Breast epithelium (tissue), 4 donors: ENCODE results near the gene LRRIQ4. TPM values are rescaled to one million over a fixed set of nuclear protein-coding genes. Genes with fewer than 3 reads are reported as not detected.

Experiments
- DNase-seq, 2 donors: peaks; one replicate each; pipeline ENCODE4 v3.0.0-alpha.2; 2019; ENCODE audit warnings: low spot score in 2 of 2
- H3K27ac ChIP-seq, 2 donors: fragments of 200-600 bp; sonication (generic) in 1 of 2; one replicate each; pipeline ENCODE4 v1.5.1; 2016 to 2019; ENCODE audit warnings: mild to moderate bottlenecking in 1 of 2
- H3K27me3 ChIP-seq, 2 donors: fragments of 200-600 bp; sonication (generic) in 1 of 2; one replicate each; pipeline versions ENCODE4 v1.5.1 to v1.6.0; 2017 to 2019; ENCODE audit warnings: control low read depth in 1 of 2, mild to moderate bottlenecking in 1 of 2
- H3K36me3 ChIP-seq: fragments of 200-600 bp; one replicate; pipeline ENCODE4 v1.5.1; 2019
- H3K4me1 ChIP-seq, 2 donors: fragments of 200-600 bp; sonication (generic); one replicate each; pipeline ENCODE4 v1.5.1; 2016 to 2019; ENCODE audit warnings: control low read depth in 1 of 2
- H3K4me3 ChIP-seq, 3 donors: fragments of 200-600 bp; sonication (generic); 1 replicate in 2 of 3; 2 replicates in 1 of 3; pipeline ENCODE4 v1.5.1; 2016 to 2019; ENCODE audit warnings: mild to moderate bottlenecking in 3 of 3, moderate library complexity in 2 of 3
- H3K9me3 ChIP-seq, 2 donors: fragments of 200-600 bp; sonication (generic) in 1 of 2; one replicate each; pipeline ENCODE4 v1.5.1; 2016 to 2019; ENCODE audit warnings: control low read depth in 1 of 2
- CTCF ChIP-seq, 3 donors: fragments of 450-650 bp; IDR thresholded peaks; one replicate each; pipeline ENCODE4 v1.5.1; 2016 to 2017; ENCODE audit warnings: antibody characterized with exemption in 3 of 3, mild to moderate bottlenecking in 3 of 3, moderate library complexity in 3 of 3
- POLR2A ChIP-seq: fragments of 450-650 bp; IDR thresholded peaks from one replicate; pipeline ENCODE4 v1.6.1; 2016; ENCODE audit warnings: antibody characterized with exemption, mild to moderate bottlenecking, moderate library complexity
- POLR2AphosphoS5 ChIP-seq, 3 donors: sonication (generic); formaldehyde crosslinking; IDR thresholded peaks; one replicate each; pipeline ENCODE4 v1.6.1; 2017; ENCODE audit warnings: antibody characterized with exemption in 3 of 3
- intact Hi-C: fragments of 100-400 bp; cut with DNase I; formaldehyde crosslinking; loops from one replicate; pipeline ENCODE4 v1.15.1; 2023; ENCODE audit warnings: low total_unique reads
- total RNA-seq, 3 donors: library from RNA; depleted of rRNA; stranded (reverse); fragments of >200 nt; gene quantifications; one replicate each; pipeline ENCODE4 v1.1.0, GENCODE V29; 2016

The LRRIQ4 gene
- total RNA-seq, 3 donors from 2014 or later = 0.15 TPM; not detected in 2

DNA sequence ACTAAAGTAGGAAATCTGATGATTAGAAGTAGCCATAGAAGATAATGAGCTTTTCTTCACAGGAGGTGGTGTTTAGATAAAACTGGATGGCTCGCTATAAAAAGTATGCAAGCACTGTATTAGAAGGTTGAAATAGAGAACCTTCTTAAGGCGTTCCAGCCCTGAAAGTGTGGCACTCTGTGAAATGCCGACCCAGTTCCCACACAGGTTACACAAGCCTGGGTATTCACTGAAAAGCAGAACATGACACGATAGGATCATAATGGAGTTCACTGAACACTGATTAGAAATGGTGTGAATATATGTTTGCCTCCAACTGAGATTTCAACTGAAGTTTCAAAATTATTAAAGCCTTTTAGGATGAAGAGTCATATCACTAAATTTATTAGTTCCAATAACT lies 15.0 kb downstream of the LRRIQ4 start:
- intact Hi-C loops = no loop called here
- TF ChIP-seq POLR2AphosphoS5 (IDR thresholded peaks at IDR 0.05) = no peak
- TF ChIP-seq CTCF (IDR thresholded peaks at IDR 0.05) = no peak
- TF ChIP-seq POLR2A = no peak
- Histone ChIP-seq H3K36me3 (no peaks in the 10 kb centered on the region), H3K4me1 (no peaks in the 10 kb centered on the region), H3K9me3 (no peaks in the 10 kb centered on the region), H3K27ac (no peak overlapping the region), H3K27me3 (no peaks in the 10 kb centered on the region), H3K4me3 (no peak overlapping the region)
- DNase-seq = no peak

- Histone ChIP-seq H3K9me3 (no peaks in the 10 kb centered on the region), H3K4me3 (no peak overlapping the region), H3K27ac (no peak overlapping the region), H3K36me3 (no peaks in the 10 kb centered on the region), H3K4me1 (no peaks in the 10 kb centered on the region), H3K27me3 (no peaks in the 10 kb centered on the region)
- intact Hi-C loops = no loop called here
- no peak for DNase-seq
- TF ChIP-seq CTCF (IDR thresholded peaks at IDR 0.05) (no peak), POLR2A (no peak), POLR2AphosphoS5 (IDR thresholded peaks at IDR 0.05) (no peak)
Measured at GRCh38 chr3:169835533-169835932, 22.9 kb downstream of the LRRIQ4 start.

- H3K9me3 ChIP-seq = no peaks in the 10 kb centered on the region
- no peaks in the 10 kb centered on the region for H3K27me3 ChIP-seq
- no peak for DNase-seq
- no peaks in the 10 kb centered on the region for H3K4me1 ChIP-seq
- TF ChIP-seq POLR2AphosphoS5 (IDR thresholded peaks at IDR 0.05) (no peak), POLR2A (no peak), CTCF (IDR thresholded peaks at IDR 0.05) (no peak)
- no peak overlapping the region for H3K4me3 ChIP-seq
- intact Hi-C loops = no loop called here
- H3K36me3 ChIP-seq = no peaks in the 10 kb centered on the region
- no peak overlapping the region for H3K27ac ChIP-seq
Measured at GRCh38 chr3:169836078-169836941, 23.6 kb downstream of the LRRIQ4 start.

DNA sequence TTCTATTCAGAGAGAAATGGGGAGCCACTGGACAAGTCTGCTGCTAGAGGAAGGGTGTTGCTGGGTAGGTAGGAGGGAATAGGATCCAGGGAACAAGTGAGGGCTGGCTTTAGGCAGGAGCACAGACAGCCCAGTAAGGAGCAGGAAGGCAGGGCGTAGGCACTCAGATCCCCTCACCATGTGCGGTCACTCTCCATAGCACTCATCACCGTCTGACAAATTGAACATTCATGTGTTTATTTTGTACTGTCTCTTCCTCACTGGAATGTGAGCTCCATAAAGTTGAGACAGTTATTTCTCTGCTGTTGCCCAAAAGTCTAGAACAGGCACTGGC lies 24.2 kb downstream of the LRRIQ4 start:
- Histone ChIP-seq H3K27me3 (no peaks in the 10 kb centered on the region), H3K4me3 (no peak overlapping the region), H3K27ac (no peak overlapping the region), H3K4me1 (no peaks in the 10 kb centered on the region), H3K9me3 (no peaks in the 10 kb centered on the region), H3K36me3 (no peaks in the 10 kb centered on the region)
- no peak for DNase-seq
- TF ChIP-seq CTCF (IDR thresholded peaks at IDR 0.05) (no peak), POLR2AphosphoS5 (IDR thresholded peaks at IDR 0.05) (no peak), POLR2A (no peak)
- intact Hi-C loops = no loop called here

GRCh38 chr3:169838511-169839030 lies 25.9 kb downstream of the LRRIQ4 start:
- H3K36me3 ChIP-seq = no peaks in the 10 kb centered on the region
- no peak for TF ChIP-seq CTCF (IDR thresholded peaks at IDR 0.05)
- no peak for TF ChIP-seq POLR2A
- TF ChIP-seq POLR2AphosphoS5 (IDR thresholded peaks at IDR 0.05) = no peak
- DNase-seq = no peak
- H3K4me3 ChIP-seq = no peak overlapping the region
- H3K4me1 ChIP-seq = no peaks in the 10 kb centered on the region
- intact Hi-C loops = no loop called here
- H3K9me3 ChIP-seq = no peaks in the 10 kb centered on the region
- no peaks in the 10 kb centered on the region for H3K27me3 ChIP-seq
- H3K27ac ChIP-seq = no peak overlapping the region
